Neuronal stem cell (in vitro differentiated cells): ENCODE measurements around the gene RPN2.
A peak's percentile ranks its signal among the peaks of the same experiment; 100 is the strongest.

Experiments used
- DNase-seq: peaks from one replicate; pipeline ENCODE4 v3.0.0-alpha.2; 2013; ENCODE audit warnings: low spot score
- H2AFZ ChIP-seq: one replicate; pipeline ENCODE4 v1.6.1; 2013; ENCODE audit warnings: mild to moderate bottlenecking, low read length, inconsistent platforms
- H2AK5ac ChIP-seq: 2 replicates; pipeline ENCODE4 v1.6.1; 2013; ENCODE audit warnings: low read depth, mild to moderate bottlenecking, inconsistent platforms, low read length, moderate library complexity, mixed read lengths
- H2BK120ac ChIP-seq: 2 replicates; pipeline ENCODE4 v1.6.1; 2013; ENCODE audit warnings: low read depth, mild to moderate bottlenecking, inconsistent platforms, low read length, moderate library complexity, mixed read lengths
- H2BK12ac ChIP-seq: one replicate; pipeline ENCODE4 v1.6.1; 2013; ENCODE audit warnings: low read length, inconsistent platforms
- H2BK15ac ChIP-seq: 2 replicates; pipeline ENCODE4 v1.6.1; 2013; ENCODE audit warnings: mild to moderate bottlenecking, low read length, inconsistent platforms, mixed read lengths
- H2BK5ac ChIP-seq: one replicate; pipeline ENCODE4 v1.6.1; 2013; ENCODE audit warnings: inconsistent platforms, mild to moderate bottlenecking, low read length, moderate library complexity
- H3K14ac ChIP-seq: one replicate; pipeline ENCODE4 v1.6.1; 2013; ENCODE audit warnings: low read length, inconsistent platforms
- H3K18ac ChIP-seq: 2 replicates; pipeline ENCODE4 v1.6.1; 2013; ENCODE audit warnings: low read length, inconsistent platforms
- H3K23ac ChIP-seq: 2 replicates; pipeline ENCODE4 v1.6.1; 2013; ENCODE audit warnings: low read depth, mild to moderate bottlenecking, mixed read lengths, low read length, inconsistent platforms; ENCODE audit not compliant: poor library complexity
- H3K27ac ChIP-seq: replicated peaks from 3 replicates; pipeline ENCODE4 v1.5.1; 2013; ENCODE audit warnings: low read length, inconsistent platforms
- H3K27me3 ChIP-seq, 3 experiments: 2 replicates each; pipeline ENCODE4 v1.6.1; 2013; ENCODE audit warnings: low read length in 3 of 3, mild to moderate bottlenecking in 2 of 3, inconsistent platforms in 1 of 3, low read depth in 1 of 3, mixed read lengths in 1 of 3, moderate library complexity in 1 of 3; ENCODE audit not compliant: control insufficient read depth in 3 of 3, insufficient read depth in 3 of 3
- H3K36me3 ChIP-seq, 2 donors: replicated peaks in 1 of 2; 2 replicates each; pipeline ENCODE4 v1.6.1; 2013; ENCODE audit warnings: low read length in 2 of 2; ENCODE audit not compliant: control insufficient read depth in 2 of 2, insufficient read depth in 2 of 2
- H3K4ac ChIP-seq: 2 replicates; pipeline ENCODE4 v1.6.1; 2013; ENCODE audit warnings: inconsistent platforms, mild to moderate bottlenecking, low read length, moderate library complexity
- H3K4me1 ChIP-seq, 2 donors: 1 replicate in 1 of 2; 2 replicates in 1 of 2; pipeline ENCODE4 v1.6.1; 2013; ENCODE audit warnings: low read length in 2 of 2, low read depth in 1 of 2; ENCODE audit not compliant: control insufficient read depth in 2 of 2, insufficient read depth in 1 of 2
- H3K4me2 ChIP-seq: one replicate; pipeline ENCODE4 v1.6.1; 2013; ENCODE audit warnings: mild to moderate bottlenecking, low read length, inconsistent platforms; ENCODE audit not compliant: insufficient read depth, poor library complexity, severe bottlenecking
- H3K4me3 ChIP-seq, 2 donors: 2 replicates each; pipeline ENCODE4 v1.5.1; 2013; ENCODE audit warnings: low read length in 2 of 2, mild to moderate bottlenecking in 2 of 2, inconsistent platforms in 1 of 2, moderate library complexity in 1 of 2
- H3K79me1 ChIP-seq: one replicate; pipeline ENCODE4 v1.6.1; 2013; ENCODE audit warnings: low read depth, mild to moderate bottlenecking, inconsistent platforms, low read length, moderate library complexity
- H3K9ac ChIP-seq: one replicate; pipeline ENCODE4 v1.6.1; 2013; ENCODE audit warnings: mild to moderate bottlenecking, low read depth, low read length, inconsistent platforms; ENCODE audit not compliant: poor library complexity
- H3K9me3 ChIP-seq, 2 donors: replicated peaks in 1 of 2; 2 replicates each; pipeline versions ENCODE3 to v1.6.1; 2013; ENCODE audit warnings: low read length in 2 of 2, mild to moderate bottlenecking in 2 of 2, inconsistent platforms in 1 of 2, low read depth in 1 of 2, mixed read lengths in 1 of 2, moderate library complexity in 1 of 2; ENCODE audit not compliant: control insufficient read depth in 2 of 2, insufficient read depth in 1 of 2
- H4K8ac ChIP-seq: one replicate; pipeline ENCODE4 v1.6.1; 2013; ENCODE audit warnings: low read depth, mild to moderate bottlenecking, inconsistent platforms, low read length, moderate library complexity
- H4K91ac ChIP-seq: one replicate; pipeline ENCODE4 v1.6.1; 2013; ENCODE audit warnings: low read length, low read depth, mild to moderate bottlenecking, inconsistent platforms; ENCODE audit not compliant: poor library complexity
- WGBS, 2 donors: extraction: QIAGEN DNeasy Blood & Tissue Kit; methylation state at CpG; one replicate each; pipeline ENCODE4 v1.1.7; 2013; ENCODE audit warnings: missing lambda C conversion rate in 2 of 2, mixed read lengths in 1 of 2; ENCODE audit not compliant: insufficient read length in 2 of 2, insufficient replicate concordance in 1 of 2; ENCODE audit errors: extremely low coverage in 2 of 2; 5-methylcytosine and 5-hydroxymethylcytosine counted together

The RPN2 gene

GRCh38 chr20:37238935-37239451 is 59.9 kb downstream of the RPN2 start:
- DNase-seq: no peak
- Histone ChIP-seq H4K91ac (no peak overlapping the region), H3K79me1 (no peaks in the 10 kb centered on the region), H3K14ac (no peak overlapping the region), H2BK120ac (no peak overlapping the region), H2AFZ (no peak overlapping the region), H4K8ac (no peak overlapping the region), H2BK15ac (no peak overlapping the region), H2BK5ac (no peak overlapping the region), H3K18ac (no peak overlapping the region), H3K4me1 (peaks cover 4 to 25% of the 10 kb centered on the region in 2 donors), H3K9ac (no peak overlapping the region), H3K36me3 (peaks cover 47 to 100% of the 10 kb centered on the region in 2 donors), H3K27ac (no peak overlapping the region), H3K4me2 (no peak overlapping the region), H3K27me3 (no peaks in the 10 kb centered on the region), H3K4ac (no peak overlapping the region), H3K23ac (no peak overlapping the region), H3K4me3 (no peak overlapping the region), H2BK12ac (no peak overlapping the region), H3K9me3 (no peaks in the 10 kb centered on the region), H2AK5ac (no peak overlapping the region)
- no CpG with 5 or more reads among the region's 1 CpG for WGBS, 2 donors

DNA sequence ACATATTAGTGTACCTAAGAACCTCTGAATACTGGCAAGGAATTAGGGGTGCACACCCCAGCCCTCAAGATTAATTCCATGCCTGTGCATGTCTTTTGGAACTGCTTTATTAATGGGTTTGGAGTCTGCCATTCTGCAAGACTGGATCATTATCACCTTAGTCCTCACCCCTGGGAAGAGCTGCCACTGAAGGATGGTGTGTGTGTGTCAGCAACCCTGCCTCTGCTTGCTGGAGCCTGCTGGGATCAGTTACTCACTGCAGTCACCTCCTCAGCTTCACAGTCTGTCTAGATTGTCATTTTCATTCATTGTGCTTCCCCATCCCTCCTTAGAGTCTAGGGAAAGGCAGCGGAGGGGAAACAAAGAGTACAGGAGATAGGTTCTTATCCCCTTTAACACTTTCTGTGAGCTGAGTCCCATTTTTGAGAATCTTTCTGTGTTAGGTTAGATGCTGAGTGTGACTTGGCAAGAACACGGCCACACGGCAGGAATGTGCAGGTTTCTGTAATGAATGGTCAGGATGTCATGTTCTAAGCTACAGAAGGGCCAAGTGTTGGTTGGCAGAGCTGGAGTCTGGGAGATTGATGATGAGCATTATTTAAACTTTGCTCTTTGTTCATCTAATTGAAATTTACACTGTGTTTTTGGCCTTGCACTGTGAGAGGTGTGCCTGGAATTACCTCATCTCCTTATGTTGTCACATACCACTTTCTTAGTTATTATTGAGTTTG is 61.4 kb downstream of the RPN2 start:
- Histone ChIP-seq H3K4me2 (no peak overlapping the region), H3K4me3 (no peak overlapping the region), H4K8ac (no peak overlapping the region), H3K4me1 (peaks cover 14 to 33% of the 10 kb centered on the region in 2 donors), H2AFZ (no peak overlapping the region), H3K79me1 (no peaks in the 10 kb centered on the region), H3K9me3 (no peaks in the 10 kb centered on the region), H3K14ac (no peak overlapping the region), H3K27me3 (no peaks in the 10 kb centered on the region), H3K9ac (no peak overlapping the region), H4K91ac (no peak overlapping the region), H2AK5ac (no peak overlapping the region), H3K27ac (no peak overlapping the region), H2BK120ac (no peak overlapping the region), H3K4ac (no peak overlapping the region), H3K23ac (no peak overlapping the region), H2BK12ac (no peak overlapping the region), H3K18ac (no peak overlapping the region), H2BK5ac (no peak overlapping the region), H2BK15ac (no peak overlapping the region), H3K36me3 (peaks cover 39 to 93% of the 10 kb centered on the region in 2 donors)
- DNase-seq: no peak
- no CpG with 5 or more reads among the region's 3 CpGs for WGBS, 2 donors

DNA sequence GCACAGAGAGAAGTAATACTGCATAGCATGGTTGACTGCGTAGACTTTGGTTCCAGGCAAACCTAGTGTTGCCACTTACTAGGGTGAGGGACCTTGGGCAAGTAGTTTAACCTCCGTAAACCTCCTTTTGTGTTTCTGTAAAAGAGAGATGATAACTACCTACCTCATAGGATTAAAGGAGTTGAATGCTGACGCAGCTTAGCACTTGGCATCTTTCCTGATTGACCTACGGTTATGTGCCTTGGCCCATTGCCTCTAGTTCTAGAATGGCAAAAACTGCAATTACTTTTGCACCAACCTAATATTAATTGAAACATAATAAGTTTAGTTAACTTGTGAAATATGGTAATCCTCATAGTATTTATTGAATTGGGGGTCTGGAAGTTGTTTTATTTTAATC is 63.4 kb downstream of the RPN2 start:
- H3K9me3 ChIP-seq: no peaks in the 10 kb centered on the region
- H3K23ac ChIP-seq: no peak overlapping the region
- H2BK120ac ChIP-seq: no peak overlapping the region
- no peaks in the 10 kb centered on the region for H3K27me3 ChIP-seq
- no peak overlapping the region for H3K27ac ChIP-seq
- H2AFZ ChIP-seq: no peak overlapping the region
- no peaks in the 10 kb centered on the region for H3K79me1 ChIP-seq
- H3K4ac ChIP-seq: no peak overlapping the region
- H3K4me1 ChIP-seq: peaks cover 22 to 39% of the 10 kb centered on the region in 2 donors
- H2BK15ac ChIP-seq: no peak overlapping the region
- no peak overlapping the region for H3K4me2 ChIP-seq
- no peak overlapping the region for H2AK5ac ChIP-seq
- no CpG with 5 or more reads among the region's 4 CpGs for WGBS, 2 donors
- H4K8ac ChIP-seq: no peak overlapping the region
- H3K36me3 ChIP-seq: peaks cover 30 to 73% of the 10 kb centered on the region in 2 donors
- H2BK5ac ChIP-seq: peak overlapping the region; percentile 15
- H3K18ac ChIP-seq: no peak overlapping the region
- H3K4me3 ChIP-seq: no peak overlapping the region
- no peak overlapping the region for H4K91ac ChIP-seq
- no peak overlapping the region for H3K14ac ChIP-seq
- no peak overlapping the region for H2BK12ac ChIP-seq
- DNase-seq: no peak
- no peak overlapping the region for H3K9ac ChIP-seq

GRCh38 chr20:37243076-37243936 is 64.2 kb downstream of the RPN2 start:
- Histone ChIP-seq H3K4me3 (no peak overlapping the region), H4K91ac (peak overlapping the region; percentile 99), H3K18ac (peak overlapping the region; percentile 96), H4K8ac (peak overlapping the region; percentile 83), H3K23ac (no peak overlapping the region), H3K79me1 (no peaks in the 10 kb centered on the region), H3K4me2 (no peak overlapping the region), H3K4ac (peak overlapping the region; percentile 99), H3K9ac (peak overlapping the region; percentile 31), H2BK12ac (peak overlapping the region; percentile 96), H2AK5ac (peak overlapping the region; percentile 99), H3K27me3 (no peaks in the 10 kb centered on the region), H3K4me1 (peaks cover 22 to 38% of the 10 kb centered on the region in 2 donors), H3K9me3 (no peaks in the 10 kb centered on the region), H2AFZ (no peak overlapping the region), H3K36me3 (peaks cover 27 to 65% of the 10 kb centered on the region in 2 donors), H3K14ac (peak overlapping the region; percentile 72), H2BK15ac (peak overlapping the region; percentile 76), H3K27ac (peak overlapping the region; percentile 96), H2BK5ac (peak overlapping the region; percentile 79), H2BK120ac (peak overlapping the region; percentile 40)
- DNase-seq: no peak
- WGBS, 2 donors: no CpG with 5 or more reads among the region's 16 CpGs
